ENCODE data around the gene HADHB. TPM values are rescaled to one million over a fixed set of nuclear protein-coding genes. Genes with fewer than 3 reads are reported as not detected.
"Not testable (repeated sequence)": the region's sequence is repeated elsewhere in the genome, so short reads cannot be mapped to it uniquely, and the experiment has no call there.

The HADHB gene
- total and polyA plus RNA-seq, 9 donors = 73.1 to 115 (median 98.5) TPM

DNA sequence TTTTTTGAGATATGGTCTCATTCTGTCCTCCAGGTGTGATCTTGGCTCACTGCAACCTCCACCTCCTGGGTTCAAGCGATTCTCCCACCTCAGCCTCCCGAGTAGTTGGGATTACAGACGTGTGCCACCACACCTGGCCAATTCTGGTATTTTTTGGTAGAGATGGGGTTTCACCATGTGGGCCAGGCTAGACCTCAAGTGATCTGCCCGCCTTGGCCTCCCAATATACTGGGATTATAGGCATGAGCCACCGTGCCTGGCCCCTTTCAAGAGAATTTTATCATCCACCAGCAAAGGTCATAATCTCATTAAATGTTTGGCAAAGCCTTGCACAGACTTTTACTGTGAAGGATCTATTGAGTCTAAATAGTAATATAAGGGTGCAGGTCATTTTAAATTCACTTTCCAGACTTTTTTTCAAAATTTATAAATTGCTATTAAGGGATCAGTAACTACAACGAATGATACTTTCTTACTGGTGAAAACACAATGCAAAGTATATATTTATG, 2.8 kb upstream of the HADHB start:
- Histone ChIP-seq H3K27ac (ENCODE audit: low read length) (no peak overlapping the region), H3K4me1 (ENCODE audit: control insufficient read depth, insufficient read depth, low read length) (peaks cover 15% of the 10 kb centered on the region), H3K36me3 (ENCODE audit: control insufficient read depth, insufficient read depth, low read length) (peaks cover 8% of the 10 kb centered on the region), H3K4me3 (ENCODE audit: low read length) (no peak overlapping the region), H3K9me3 (replicated peaks; ENCODE audit: control insufficient read depth, low read depth, low read length) (no peaks in the 10 kb centered on the region), H3K27me3 (ENCODE audit: control insufficient read depth, insufficient read depth, low read length) (no peaks in the 10 kb centered on the region)
- WGBS (ENCODE audit: insufficient coverage) = no CpG with 5 or more reads among the region's 6 CpGs
- no peak for DNase-seq

DNA sequence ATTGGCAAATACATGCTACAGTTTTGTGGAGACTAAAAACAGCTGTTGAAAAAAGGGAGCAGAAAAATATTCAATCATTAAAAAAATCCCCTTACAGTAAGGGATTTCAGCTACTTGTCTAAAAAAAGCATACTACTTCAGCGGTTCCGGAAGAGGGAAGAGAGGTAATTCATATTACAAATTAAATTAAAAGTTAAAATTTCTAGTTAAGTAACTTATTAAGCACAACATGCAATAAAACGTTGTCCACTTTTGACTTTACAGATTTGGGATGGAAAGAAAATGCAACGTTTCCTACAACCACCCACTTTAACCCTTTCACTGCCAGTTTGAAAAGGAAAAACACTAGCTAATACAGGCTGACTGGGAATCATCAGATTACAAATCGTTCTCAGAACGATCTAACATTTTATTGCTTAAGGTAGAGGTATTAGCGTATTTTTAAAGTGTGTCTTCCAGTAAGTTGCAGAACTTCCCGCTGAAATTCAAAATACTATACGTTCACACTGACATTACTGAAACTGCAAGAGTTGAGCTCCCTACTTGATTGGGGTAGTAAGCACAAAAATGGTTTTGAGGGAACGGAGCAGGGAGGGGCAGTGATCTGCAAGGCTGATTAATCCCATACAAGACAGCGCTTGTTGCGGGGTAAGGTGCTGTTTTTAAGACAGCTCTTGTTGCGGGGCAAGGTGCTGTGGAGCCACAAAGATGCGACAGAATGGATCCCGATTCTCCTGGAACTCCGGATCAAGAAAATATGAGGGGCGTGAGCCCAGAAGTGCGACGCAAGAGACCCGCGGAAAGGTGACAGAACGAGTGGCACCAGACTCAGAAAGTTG, 1.1 kb upstream of the HADHB start:
- peak overlapping the region; percentile 96 for H3K4me3 ChIP-seq (ENCODE audit: low read length)
- H3K4me1 ChIP-seq (ENCODE audit: control insufficient read depth, insufficient read depth, low read length) = peaks cover 15% of the 10 kb centered on the region
- WGBS (ENCODE audit: insufficient coverage) = 1% methylated on average over 12 of the region's 22 CpGs
- no peaks in the 10 kb centered on the region for H3K36me3 ChIP-seq (ENCODE audit: control insufficient read depth, insufficient read depth, low read length)
- no peaks in the 10 kb centered on the region for H3K9me3 ChIP-seq (replicated peaks; ENCODE audit: control insufficient read depth, low read depth, low read length)
- no peaks in the 10 kb centered on the region for H3K27me3 ChIP-seq (ENCODE audit: control insufficient read depth, insufficient read depth, low read length)
- DNase-seq = peak; percentile 70
- H3K27ac ChIP-seq (ENCODE audit: low read length) = peak overlapping the region; percentile 99

DNA sequence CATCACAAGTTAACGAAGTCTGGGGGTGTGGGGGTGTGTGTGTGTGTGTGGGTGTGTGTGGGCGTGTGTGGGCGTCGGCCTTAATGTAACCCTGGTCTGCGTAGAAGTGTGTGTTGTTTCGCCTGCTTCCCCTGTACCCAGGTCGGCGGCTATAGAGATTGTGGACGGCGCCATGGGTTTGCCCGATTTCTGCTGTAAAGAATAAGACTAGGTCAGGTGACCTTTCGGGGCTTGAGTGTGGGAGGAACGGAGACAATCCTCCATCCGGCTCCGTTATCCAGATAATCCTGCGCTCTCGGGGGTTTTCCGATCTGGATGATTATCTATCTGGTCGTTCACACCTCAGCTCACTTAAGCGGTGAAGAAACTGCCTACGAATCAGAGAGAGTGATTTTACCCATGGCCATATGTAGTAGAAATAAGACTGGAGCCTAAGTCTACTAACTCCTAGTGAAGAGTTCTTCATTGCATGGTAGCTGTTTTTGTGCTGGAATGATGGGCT, 543 bp downstream of the HADHB start:
- DNase-seq = no peak
- H3K27ac ChIP-seq (ENCODE audit: low read length) = peak overlapping the region; percentile 99
- WGBS (ENCODE audit: insufficient coverage) = 2% methylated on average over 9 of the region's 21 CpGs
- no peaks in the 10 kb centered on the region for H3K36me3 ChIP-seq (ENCODE audit: control insufficient read depth, insufficient read depth, low read length)
- H3K4me1 ChIP-seq (ENCODE audit: control insufficient read depth, insufficient read depth, low read length) = peaks cover 15% of the 10 kb centered on the region
- H3K9me3 ChIP-seq (replicated peaks; ENCODE audit: control insufficient read depth, low read depth, low read length) = no peaks in the 10 kb centered on the region
- H3K27me3 ChIP-seq (ENCODE audit: control insufficient read depth, insufficient read depth, low read length) = no peaks in the 10 kb centered on the region
- peak overlapping the region; percentile 96 for H3K4me3 ChIP-seq (ENCODE audit: low read length)

DNA sequence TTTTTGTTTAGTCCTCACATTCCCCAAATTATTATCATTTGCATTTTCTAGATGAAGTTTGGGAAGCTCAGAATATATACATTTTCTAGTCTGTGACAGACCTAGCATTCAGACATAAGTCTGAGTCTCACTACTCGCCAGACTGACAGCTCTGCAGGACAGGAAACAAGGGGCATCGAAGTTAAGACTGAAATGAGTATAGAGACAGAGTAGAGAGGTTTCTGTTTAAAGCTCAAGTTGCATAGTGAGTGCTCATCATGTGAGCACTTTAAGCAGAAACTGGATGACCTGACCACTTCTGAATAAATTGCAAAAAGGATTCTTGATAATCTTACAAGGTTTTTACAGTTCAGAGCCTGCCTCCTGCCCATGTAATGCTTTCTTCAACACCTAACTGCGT, 1.1 kb downstream of the HADHB start:
- no peaks in the 10 kb centered on the region for H3K36me3 ChIP-seq (ENCODE audit: control insufficient read depth, insufficient read depth, low read length)
- peaks cover 15% of the 10 kb centered on the region for H3K4me1 ChIP-seq (ENCODE audit: control insufficient read depth, insufficient read depth, low read length)
- DNase-seq = peak; percentile 7
- 0% methylated on average over 2 of the region's 3 CpGs for WGBS (ENCODE audit: insufficient coverage)
- peak overlapping the region; percentile 99 for H3K27ac ChIP-seq (ENCODE audit: low read length)
- peak overlapping the region; percentile 96 for H3K4me3 ChIP-seq (ENCODE audit: low read length)
- H3K27me3 ChIP-seq (ENCODE audit: control insufficient read depth, insufficient read depth, low read length) = no peaks in the 10 kb centered on the region
- no peaks in the 10 kb centered on the region for H3K9me3 ChIP-seq (replicated peaks; ENCODE audit: control insufficient read depth, low read depth, low read length)

DNA sequence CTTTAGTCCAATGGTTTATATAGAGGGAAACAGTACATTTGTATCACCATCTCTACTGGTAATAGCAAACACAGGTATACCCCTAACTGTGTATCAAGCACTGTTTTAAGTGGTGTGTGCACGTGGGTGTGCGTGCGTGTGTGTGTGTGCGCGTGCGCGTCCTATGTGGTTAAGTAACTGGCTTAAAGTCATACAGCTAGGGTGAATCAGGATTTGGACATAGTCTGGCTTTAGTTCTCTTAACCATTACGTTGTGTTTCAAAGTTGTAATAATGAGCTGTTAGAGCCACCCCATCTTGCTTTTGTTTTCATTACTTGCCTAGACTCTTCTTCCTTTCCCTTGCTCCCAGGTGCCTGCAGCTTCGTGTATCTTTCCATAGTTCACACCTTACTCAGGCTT, 2.1 kb downstream of the HADHB start:
- no peak for DNase-seq
- Histone ChIP-seq H3K9me3 (replicated peaks; ENCODE audit: control insufficient read depth, low read depth, low read length) (no peaks in the 10 kb centered on the region), H3K4me3 (ENCODE audit: low read length) (no peak overlapping the region), H3K27ac (ENCODE audit: low read length) (no peak overlapping the region), H3K27me3 (ENCODE audit: control insufficient read depth, insufficient read depth, low read length) (no peaks in the 10 kb centered on the region), H3K36me3 (ENCODE audit: control insufficient read depth, insufficient read depth, low read length) (no peaks in the 10 kb centered on the region), H3K4me1 (ENCODE audit: control insufficient read depth, insufficient read depth, low read length) (peaks cover 20% of the 10 kb centered on the region)
- WGBS (ENCODE audit: insufficient coverage) = 84% methylated on average over 8 of the region's 9 CpGs

DNA sequence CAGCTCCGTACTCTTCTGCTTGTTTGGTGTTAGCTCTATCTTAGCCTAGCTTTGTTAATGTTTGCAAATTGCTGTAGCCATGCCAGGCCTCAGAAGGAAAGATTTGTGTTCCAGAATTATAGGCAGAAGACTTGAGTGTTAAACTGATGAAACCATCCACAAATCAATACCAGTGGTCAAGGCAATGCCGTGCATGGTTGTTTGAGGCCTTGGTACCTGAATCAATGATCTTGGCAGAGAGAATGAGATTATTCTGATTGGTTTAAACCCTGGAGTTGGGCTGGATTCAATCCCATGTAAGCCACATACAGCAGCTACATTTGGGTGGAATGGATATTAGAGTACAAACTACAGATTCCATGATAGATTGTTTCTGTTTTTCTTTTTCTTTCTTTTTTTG, 4.9 kb downstream of the HADHB start:
- Histone ChIP-seq H3K27ac (ENCODE audit: low read length) (no peak overlapping the region), H3K9me3 (replicated peaks; ENCODE audit: control insufficient read depth, low read depth, low read length) (no peaks in the 10 kb centered on the region), H3K4me1 (ENCODE audit: control insufficient read depth, insufficient read depth, low read length) (peaks cover 17% of the 10 kb centered on the region), H3K27me3 (ENCODE audit: control insufficient read depth, insufficient read depth, low read length) (no peaks in the 10 kb centered on the region), H3K36me3 (ENCODE audit: control insufficient read depth, insufficient read depth, low read length) (no peaks in the 10 kb centered on the region), H3K4me3 (ENCODE audit: low read length) (no peak overlapping the region)
- DNase-seq = no peak
- no CpG with 5 or more reads among the region's 2 CpGs for WGBS (ENCODE audit: insufficient coverage)

DNA sequence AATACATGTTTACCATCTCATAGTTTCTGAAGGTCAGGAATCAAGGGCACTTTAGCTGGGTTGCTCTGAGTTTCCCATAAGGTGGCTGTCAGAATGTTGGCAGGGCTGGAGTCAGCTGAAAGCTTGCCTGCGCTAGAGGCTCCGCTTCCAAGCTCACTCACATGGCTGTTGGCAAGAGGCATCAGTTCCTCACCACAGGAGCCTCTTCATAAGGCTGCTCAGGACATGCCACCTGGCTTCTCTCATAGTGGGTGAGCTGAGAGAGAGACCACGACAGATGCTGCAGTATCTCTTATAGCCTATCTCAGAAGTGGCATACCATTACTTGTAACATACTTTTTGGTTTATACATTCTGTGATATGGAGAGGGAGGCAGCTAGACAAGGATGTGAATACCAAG, 7.2 kb downstream of the HADHB start:
- H3K4me1 ChIP-seq (ENCODE audit: control insufficient read depth, insufficient read depth, low read length) = peaks cover 7% of the 10 kb centered on the region
- no peak overlapping the region for H3K27ac ChIP-seq (ENCODE audit: low read length)
- H3K36me3 ChIP-seq (ENCODE audit: control insufficient read depth, insufficient read depth, low read length) = peaks cover 3% of the 10 kb centered on the region
- H3K9me3 ChIP-seq (replicated peaks; ENCODE audit: control insufficient read depth, low read depth, low read length) = no peaks in the 10 kb centered on the region
- no peak overlapping the region for H3K4me3 ChIP-seq (ENCODE audit: low read length)
- H3K27me3 ChIP-seq (ENCODE audit: control insufficient read depth, insufficient read depth, low read length) = no peaks in the 10 kb centered on the region
- peak; percentile 47 for DNase-seq
- 67% methylated on average over 1 of the region's 3 CpGs for WGBS (ENCODE audit: insufficient coverage)

DNA sequence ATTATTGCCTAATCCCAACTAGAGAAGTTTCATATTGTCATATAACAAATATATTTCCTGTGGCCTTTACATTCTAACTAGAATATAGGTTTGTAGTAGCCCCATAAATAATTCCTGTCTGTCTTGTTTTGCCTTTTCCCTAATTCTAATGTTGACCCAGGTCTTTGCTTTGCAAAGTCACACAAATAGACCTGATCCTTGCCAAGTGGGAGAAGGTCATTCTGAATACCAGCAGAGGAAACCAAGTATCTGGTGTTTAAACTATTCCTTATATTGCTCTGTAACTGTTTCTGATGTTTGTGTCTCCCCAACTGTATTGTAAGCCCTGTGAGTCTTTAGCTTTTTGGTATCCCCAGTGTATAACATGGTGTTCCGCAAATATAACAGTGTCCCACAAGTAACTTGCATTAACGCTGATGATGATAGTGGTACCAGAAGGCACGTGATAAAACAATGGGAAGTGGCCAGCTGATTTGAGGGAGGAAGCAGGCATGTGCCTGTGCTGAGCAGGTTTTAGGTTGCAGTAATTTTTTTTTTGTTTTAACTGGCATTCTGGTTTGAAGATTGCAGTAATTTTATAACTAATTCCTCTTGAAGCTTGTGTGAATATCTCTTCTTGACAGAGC, 11.1 kb downstream of the HADHB start:
- peak; percentile 13 for DNase-seq
- no peaks in the 10 kb centered on the region for H3K27me3 ChIP-seq (ENCODE audit: control insufficient read depth, insufficient read depth, low read length)
- H3K4me3 ChIP-seq (ENCODE audit: low read length) = no peak overlapping the region
- 68% methylated on average over 3 of the region's 3 CpGs for WGBS (ENCODE audit: insufficient coverage)
- peaks cover 29% of the 10 kb centered on the region for H3K36me3 ChIP-seq (ENCODE audit: control insufficient read depth, insufficient read depth, low read length)
- no peaks in the 10 kb centered on the region for H3K9me3 ChIP-seq (replicated peaks; ENCODE audit: control insufficient read depth, low read depth, low read length)
- H3K27ac ChIP-seq (ENCODE audit: low read length) = no peak overlapping the region
- peaks cover 7% of the 10 kb centered on the region for H3K4me1 ChIP-seq (ENCODE audit: control insufficient read depth, insufficient read depth, low read length)

DNA sequence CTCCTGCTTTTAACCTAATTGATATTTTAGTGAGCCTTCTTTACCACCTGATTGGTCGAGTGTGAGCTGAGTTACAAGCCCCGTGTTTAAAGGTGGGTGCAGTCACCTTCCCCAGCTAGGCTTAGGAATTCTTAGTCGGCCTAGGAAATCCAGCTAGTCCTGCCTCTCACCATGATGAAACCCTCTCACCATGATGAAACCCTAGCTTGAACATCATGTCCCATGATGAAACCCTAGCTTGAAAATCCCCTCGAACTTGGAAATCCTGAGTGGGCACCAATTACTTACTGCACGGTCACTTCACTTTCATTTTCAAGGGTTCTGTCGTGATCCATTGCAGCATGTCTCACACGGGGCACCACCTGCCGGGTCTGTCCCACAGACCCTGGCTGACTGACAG, 14.1 kb downstream of the HADHB start:
- WGBS (ENCODE audit: insufficient coverage) = 91% methylated on average over 8 of the region's 8 CpGs
- H3K4me3 ChIP-seq (ENCODE audit: low read length); H3K4me1 ChIP-seq (ENCODE audit: control insufficient read depth, insufficient read depth, low read length); H3K9me3 ChIP-seq (replicated peaks; ENCODE audit: control insufficient read depth, low read depth, low read length); DNase-seq; H3K27me3 ChIP-seq (ENCODE audit: control insufficient read depth, insufficient read depth, low read length); H3K27ac ChIP-seq (ENCODE audit: low read length): not testable (repeated sequence)
- peaks cover 41% of the 10 kb centered on the region for H3K36me3 ChIP-seq (ENCODE audit: control insufficient read depth, insufficient read depth, low read length)

DNA sequence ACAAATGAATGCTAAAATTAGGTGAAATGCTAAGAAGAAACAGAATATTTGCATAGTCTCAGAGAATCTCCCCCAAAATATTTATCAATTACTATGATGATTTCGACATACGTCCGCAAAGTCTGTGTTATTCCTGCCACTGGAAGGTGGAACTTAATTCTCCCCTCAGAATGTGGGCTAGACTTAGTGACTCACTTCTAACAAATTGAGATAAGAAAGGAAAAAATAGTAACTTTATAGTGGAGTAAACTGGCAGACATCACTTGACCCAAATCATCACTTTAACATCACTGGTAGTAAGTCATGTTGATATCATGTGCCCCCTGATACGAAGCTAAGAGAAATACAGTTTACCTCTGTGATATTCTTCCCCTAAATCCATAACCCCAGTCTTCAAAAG, 23.5 kb downstream of the HADHB start:
- H3K27ac ChIP-seq (ENCODE audit: low read length) = no peak overlapping the region

More for the DNA sequence above, 23.5 kb downstream of the HADHB start:
- Histone ChIP-seq H3K9me3 (replicated peaks; ENCODE audit: control insufficient read depth, low read depth, low read length) (no peaks in the 10 kb centered on the region), H3K4me1 (ENCODE audit: control insufficient read depth, insufficient read depth, low read length) (no peaks in the 10 kb centered on the region), H3K4me3 (ENCODE audit: low read length) (no peak overlapping the region), H3K27me3 (ENCODE audit: control insufficient read depth, insufficient read depth, low read length) (no peaks in the 10 kb centered on the region), H3K36me3 (ENCODE audit: control insufficient read depth, insufficient read depth, low read length) (peaks cover 13% of the 10 kb centered on the region)
- no peak for DNase-seq
- no CpG with 5 or more reads among the region's 4 CpGs for WGBS (ENCODE audit: insufficient coverage)

All from muscle of leg (tissue), 11 donors.